Measurements from ENCODE around the gene PNMA5. TPM values are rescaled to one million over a fixed set of nuclear protein-coding genes. Genes with fewer than 3 reads are reported as not detected.
A peak's percentile ranks its signal among the peaks of the same experiment; 100 is the strongest.
"Not testable (repeated sequence)": the region's sequence is repeated elsewhere in the genome, so short reads cannot be mapped to it uniquely, and the experiment has no call there.

PNMA5 gene
- polyA plus RNA-seq, 4 donors, result 0.07 to 0.56 TPM; not detected in 2

- FAIRE-seq (no peak), DNase-seq (no peak)
- WGBS, 3 donors, result 82 to 94% (median 83%) methylated on average over 7 to 8 of the region's 8 CpGs
- Histone ChIP-seq H3K27ac (ENCODE audit: low read depth in 1 of 3, low read length in 2 of 3) (no peak overlapping the region), H3K9me3 (ENCODE audit: control insufficient read depth in 2 of 2, insufficient read depth in 1 of 2, low read depth in 1 of 2, low read length in 1 of 2) (no peaks in the 10 kb centered on the region), H3K4me3 (ENCODE audit: low read depth in 1 of 3, low read length in 3 of 3) (no peak overlapping the region), H3K27me3 (ENCODE audit: control insufficient read depth in 3 of 3, insufficient read depth in 3 of 3, low read length in 3 of 3) (no peaks in the 10 kb centered on the region), H3K4me1 (ENCODE audit: control insufficient read depth in 3 of 3, insufficient read depth in 2 of 3, low read depth in 1 of 3, low read length in 2 of 3) (no peaks in the 10 kb centered on the region), H3K36me3 (ENCODE audit: control insufficient read depth in 3 of 3, insufficient read depth in 2 of 3, low read depth in 1 of 3, low read length in 3 of 3) (no peaks in the 10 kb centered on the region)
Measured at GRCh38 chrX:152987801-152988200, 6.1 kb downstream of the PNMA5 start.

DNA sequence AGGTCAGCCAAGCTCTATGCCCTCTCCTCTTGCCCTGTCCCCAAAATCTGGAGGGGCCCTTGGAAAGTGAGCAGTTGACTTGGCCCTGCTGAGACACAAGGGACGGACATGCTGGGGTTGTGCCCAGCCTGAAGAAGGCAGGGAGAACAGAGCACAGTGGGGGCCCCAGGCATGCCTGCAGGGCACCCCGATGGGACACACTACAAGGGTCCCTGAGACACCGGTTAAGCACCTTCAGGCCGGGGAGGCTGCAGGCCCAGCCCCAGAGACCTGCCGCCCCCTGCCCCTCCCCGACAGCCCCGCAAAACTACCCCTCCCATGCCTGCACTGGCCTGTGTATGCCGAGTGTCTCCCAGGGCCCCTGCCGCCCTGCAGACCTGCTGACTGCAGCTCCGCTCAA, 6.8 kb downstream of the PNMA5 start:
- not testable (repeated sequence) for H3K4me3 ChIP-seq (ENCODE audit: low read depth in 1 of 3, low read length in 3 of 3); H3K27me3 ChIP-seq (ENCODE audit: control insufficient read depth in 3 of 3, insufficient read depth in 3 of 3, low read length in 3 of 3); FAIRE-seq; H3K36me3 ChIP-seq (ENCODE audit: control insufficient read depth in 3 of 3, insufficient read depth in 2 of 3, low read depth in 1 of 3, low read length in 3 of 3); DNase-seq; H3K4me1 ChIP-seq (ENCODE audit: control insufficient read depth in 3 of 3, insufficient read depth in 2 of 3, low read depth in 1 of 3, low read length in 2 of 3); H3K27ac ChIP-seq (ENCODE audit: low read depth in 1 of 3, low read length in 2 of 3); H3K9me3 ChIP-seq (ENCODE audit: control insufficient read depth in 2 of 2, insufficient read depth in 1 of 2, low read depth in 1 of 2, low read length in 1 of 2)
- WGBS, 3 donors, result 83 to 100% methylated on average over 1 to 4 of the region's 10 CpGs; no CpG with 5 or more reads in 1 of the 3 donors

GRCh38 chrX:152985383-152985782, 8.5 kb downstream of the PNMA5 start:
- H3K27me3 ChIP-seq (ENCODE audit: control insufficient read depth in 3 of 3, insufficient read depth in 3 of 3, low read length in 3 of 3); FAIRE-seq; H3K4me1 ChIP-seq (ENCODE audit: control insufficient read depth in 3 of 3, insufficient read depth in 2 of 3, low read depth in 1 of 3, low read length in 2 of 3); H3K27ac ChIP-seq (ENCODE audit: low read depth in 1 of 3, low read length in 2 of 3); DNase-seq; H3K4me3 ChIP-seq (ENCODE audit: low read depth in 1 of 3, low read length in 3 of 3); H3K9me3 ChIP-seq (ENCODE audit: control insufficient read depth in 2 of 2, insufficient read depth in 1 of 2, low read depth in 1 of 2, low read length in 1 of 2); H3K36me3 ChIP-seq (ENCODE audit: control insufficient read depth in 3 of 3, insufficient read depth in 2 of 3, low read depth in 1 of 3, low read length in 3 of 3): not testable (repeated sequence)
- WGBS, 3 donors, result no CpG with 5 or more reads among the region's 4 CpGs

DNA sequence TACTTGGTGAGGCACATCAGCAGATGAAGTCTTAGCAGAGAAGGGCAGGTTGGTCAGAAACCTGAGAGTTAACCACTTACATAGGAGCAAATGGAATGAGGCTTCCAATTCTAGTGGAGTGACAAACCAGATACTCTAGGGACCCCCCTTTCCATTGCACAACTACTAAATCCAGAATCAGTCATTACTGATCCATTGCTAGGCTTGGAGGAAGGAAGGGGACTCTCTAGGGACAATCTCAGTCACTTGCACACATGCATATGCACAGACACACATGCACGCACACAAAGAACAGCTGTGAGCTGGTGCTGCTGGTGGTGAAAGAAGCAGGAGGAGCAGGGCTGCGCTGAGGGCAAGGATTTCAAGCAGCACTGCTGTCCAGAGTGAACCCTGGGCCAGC, 25.7 kb downstream of the PNMA5 start:
- DNase-seq (no peak), FAIRE-seq (no peak)
- Histone ChIP-seq H3K27ac (ENCODE audit: low read depth in 1 of 3, low read length in 2 of 3) (no peak overlapping the region), H3K9me3 (ENCODE audit: control insufficient read depth in 2 of 2, insufficient read depth in 1 of 2, low read depth in 1 of 2, low read length in 1 of 2) (no peaks in the 10 kb centered on the region), H3K4me1 (ENCODE audit: control insufficient read depth in 3 of 3, insufficient read depth in 2 of 3, low read depth in 1 of 3, low read length in 2 of 3) (no peaks in the 10 kb centered on the region), H3K36me3 (ENCODE audit: control insufficient read depth in 3 of 3, insufficient read depth in 2 of 3, low read depth in 1 of 3, low read length in 3 of 3) (no peaks in the 10 kb centered on the region), H3K4me3 (ENCODE audit: low read depth in 1 of 3, low read length in 3 of 3) (no peak overlapping the region), H3K27me3 (ENCODE audit: control insufficient read depth in 3 of 3, insufficient read depth in 3 of 3, low read length in 3 of 3) (no peaks in the 10 kb centered on the region)
- 62 to 88% (median 80%) methylated on average over 2 of the region's 2 CpGs for WGBS, 3 donors

GRCh38 chrX:152960115-152960514, 33.8 kb downstream of the PNMA5 start:
- H3K9me3 ChIP-seq (ENCODE audit: control insufficient read depth in 2 of 2, insufficient read depth in 1 of 2, low read depth in 1 of 2, low read length in 1 of 2), result peaks cover 0 to 3% of the 10 kb centered on the region in 2 donors
- H3K27me3 ChIP-seq (ENCODE audit: control insufficient read depth in 3 of 3, insufficient read depth in 3 of 3, low read length in 3 of 3), result no peaks in the 10 kb centered on the region
- no peak for FAIRE-seq
- no peak overlapping the region for H3K4me3 ChIP-seq (ENCODE audit: low read depth in 1 of 3, low read length in 3 of 3)
- no peak overlapping the region for H3K27ac ChIP-seq (ENCODE audit: low read depth in 1 of 3, low read length in 2 of 3)
- H3K4me1 ChIP-seq (ENCODE audit: control insufficient read depth in 3 of 3, insufficient read depth in 2 of 3, low read depth in 1 of 3, low read length in 2 of 3), result no peaks in the 10 kb centered on the region
- H3K36me3 ChIP-seq (ENCODE audit: control insufficient read depth in 3 of 3, insufficient read depth in 2 of 3, low read depth in 1 of 3, low read length in 3 of 3), result no peaks in the 10 kb centered on the region
- WGBS, 3 donors, result 64 to 91% (median 78%) methylated on average over 1 of the region's 1 CpG
- no peak for DNase-seq

- Histone ChIP-seq H3K27me3 (ENCODE audit: control insufficient read depth in 3 of 3, insufficient read depth in 3 of 3, low read length in 3 of 3) (no peaks in the 10 kb centered on the region), H3K27ac (ENCODE audit: low read depth in 1 of 3, low read length in 2 of 3) (no peak overlapping the region), H3K9me3 (ENCODE audit: control insufficient read depth in 2 of 2, insufficient read depth in 1 of 2, low read depth in 1 of 2, low read length in 1 of 2) (peaks cover 0 to 3% of the 10 kb centered on the region in 2 donors), H3K4me1 (ENCODE audit: control insufficient read depth in 3 of 3, insufficient read depth in 2 of 3, low read depth in 1 of 3, low read length in 2 of 3) (no peaks in the 10 kb centered on the region), H3K4me3 (ENCODE audit: low read depth in 1 of 3, low read length in 3 of 3) (no peak overlapping the region), H3K36me3 (ENCODE audit: control insufficient read depth in 3 of 3, insufficient read depth in 2 of 3, low read depth in 1 of 3, low read length in 3 of 3) (no peaks in the 10 kb centered on the region)
- no peak for DNase-seq
- no peak for FAIRE-seq
- WGBS, 3 donors, result 64 to 85% (median 74%) methylated on average over 5 to 6 of the region's 6 CpGs
Measured at GRCh38 chrX:152959626-152960025, 34.3 kb downstream of the PNMA5 start.

GRCh38 chrX:152958524-152959465, 35.1 kb downstream of the PNMA5 start:
- Histone ChIP-seq H3K36me3 (ENCODE audit: control insufficient read depth in 3 of 3, insufficient read depth in 2 of 3, low read depth in 1 of 3, low read length in 3 of 3) (no peaks in the 10 kb centered on the region), H3K27me3 (ENCODE audit: control insufficient read depth in 3 of 3, insufficient read depth in 3 of 3, low read length in 3 of 3) (no peaks in the 10 kb centered on the region), H3K4me1 (ENCODE audit: control insufficient read depth in 3 of 3, insufficient read depth in 2 of 3, low read depth in 1 of 3, low read length in 2 of 3) (no peaks in the 10 kb centered on the region), H3K27ac (ENCODE audit: low read depth in 1 of 3, low read length in 2 of 3) (peak overlapping the region in 2 of 3 donors; percentile 72 to 80), H3K4me3 (ENCODE audit: low read depth in 1 of 3, low read length in 3 of 3) (peak overlapping the region in 1 of 3 donors; percentile 36), H3K9me3 (ENCODE audit: control insufficient read depth in 2 of 2, insufficient read depth in 1 of 2, low read depth in 1 of 2, low read length in 1 of 2) (peaks cover 0 to 3% of the 10 kb centered on the region in 2 donors)
- 23 to 38% (median 31%) methylated on average over 38 to 53 of the region's 53 CpGs for WGBS, 3 donors
- DNase-seq (peak; percentile 80 to 89), FAIRE-seq (no peak)

DNA sequence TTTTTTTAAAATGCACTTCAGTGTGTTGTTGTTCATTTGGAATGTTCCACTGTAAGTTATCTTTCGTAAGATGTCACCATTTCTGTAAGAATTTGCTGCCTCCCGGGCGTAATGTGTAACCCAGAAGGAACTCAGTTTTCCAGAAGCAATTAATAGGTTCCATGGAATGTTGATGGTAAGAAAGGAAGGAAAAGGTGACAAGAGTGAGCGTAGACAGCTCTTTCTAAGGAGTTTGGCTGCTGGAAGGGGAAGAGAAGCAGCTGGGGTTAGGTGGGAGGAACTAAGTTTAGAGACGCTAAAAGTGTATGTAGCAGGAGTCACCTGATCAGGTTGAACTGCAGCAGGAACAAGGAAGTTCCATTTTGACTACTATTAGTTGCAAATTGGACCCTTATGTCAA, 35.9 kb downstream of the PNMA5 start:
- Histone ChIP-seq H3K27me3 (ENCODE audit: control insufficient read depth in 3 of 3, insufficient read depth in 3 of 3, low read length in 3 of 3) (no peaks in the 10 kb centered on the region), H3K9me3 (ENCODE audit: control insufficient read depth in 2 of 2, insufficient read depth in 1 of 2, low read depth in 1 of 2, low read length in 1 of 2) (peaks cover 0 to 3% of the 10 kb centered on the region in 2 donors), H3K36me3 (ENCODE audit: control insufficient read depth in 3 of 3, insufficient read depth in 2 of 3, low read depth in 1 of 3, low read length in 3 of 3) (no peaks in the 10 kb centered on the region), H3K4me3 (ENCODE audit: low read depth in 1 of 3, low read length in 3 of 3) (peak overlapping the region in 1 of 3 donors; percentile 36), H3K27ac (ENCODE audit: low read depth in 1 of 3, low read length in 2 of 3) (peak overlapping the region in 2 of 3 donors; percentile 72 to 80), H3K4me1 (ENCODE audit: control insufficient read depth in 3 of 3, insufficient read depth in 2 of 3, low read depth in 1 of 3, low read length in 2 of 3) (no peaks in the 10 kb centered on the region)
- FAIRE-seq (no peak), DNase-seq (no peak)
- 79 to 92% (median 85%) methylated on average over 5 of the region's 5 CpGs for WGBS, 3 donors
